Thymus (tissue), 11 donors: ENCODE results near the gene ITGA2B. TPM values are rescaled to one million over a fixed set of nuclear protein-coding genes. Genes with fewer than 3 reads are reported as not detected.
A peak's percentile ranks its signal among the peaks of the same experiment; 100 is the strongest.
"Not testable (repeated sequence)": the region's sequence is repeated elsewhere in the genome, so short reads cannot be mapped to it uniquely, and the experiment has no call there.

Experiments used
- DNase-seq, 9 donors: peaks; one replicate each; pipeline ENCODE4 v3.0.0-alpha.2; 2013; ENCODE audit warnings: low spot score in 9 of 9, low read depth in 6 of 9, missing footprints in 1 of 9
- H3K27ac ChIP-seq, 2 donors: one replicate each; pipeline ENCODE4 v1.5.1; 2013; ENCODE audit warnings: control low read depth in 1 of 2, low read depth in 1 of 2, low read length in 1 of 2, mild to moderate bottlenecking in 1 of 2, moderate library complexity in 1 of 2
- H3K27me3 ChIP-seq, 2 donors: one replicate each; pipeline ENCODE4 v1.5.1; 2013; ENCODE audit warnings: low read length in 1 of 2; ENCODE audit not compliant: control insufficient read depth in 2 of 2, insufficient read depth in 1 of 2
- H3K36me3 ChIP-seq, 2 donors: one replicate each; pipeline ENCODE4 v1.5.1; 2013; ENCODE audit warnings: low read length in 1 of 2, mild to moderate bottlenecking in 1 of 2, moderate library complexity in 1 of 2; ENCODE audit not compliant: control insufficient read depth in 2 of 2, insufficient read depth in 2 of 2
- H3K4me1 ChIP-seq, 2 donors: one replicate each; pipeline ENCODE4 v1.5.1; 2013; ENCODE audit warnings: low read length in 2 of 2; ENCODE audit not compliant: control insufficient read depth in 2 of 2, insufficient read depth in 2 of 2
- H3K4me3 ChIP-seq, 2 donors: one replicate each; pipeline ENCODE4 v1.5.1; 2013; ENCODE audit warnings: low read length in 2 of 2, control low read depth in 1 of 2, mild to moderate bottlenecking in 1 of 2
- H3K9me3 ChIP-seq, 2 donors: one replicate each; pipeline ENCODE4 v1.5.1; 2013; ENCODE audit warnings: low read length in 1 of 2, mild to moderate bottlenecking in 1 of 2; ENCODE audit not compliant: control insufficient read depth in 2 of 2, insufficient read depth in 1 of 2
- WGBS: extraction: QIAGEN DNeasy Blood & Tissue Kit; methylation state at CpG from one replicate; pipeline ENCODE4 v1.1.7; 2013; 5-methylcytosine and 5-hydroxymethylcytosine counted together
- polyA plus RNA-seq: library from polyadenylated mRNA; stranded (reverse); fragments of 200-250 nt; gene quantifications from one replicate; pipeline ENCODE4 v1.2.3, GENCODE V29; 2013
- total RNA-seq: library from RNA; stranded (reverse); fragments of 120-200 nt; gene quantifications from one replicate; pipeline ENCODE4 v1.2.4, GENCODE V29; 2013
- donor health status: healthy.

ITGA2B gene
- total and polyA plus RNA-seq, 2 donors: 0.38 to 0.41 TPM

GRCh38 chr17:44376124-44376523, 13.3 kb downstream of the ITGA2B start:
- no peaks in the 10 kb centered on the region for H3K4me1 ChIP-seq
- peaks cover 2 to 63% of the 10 kb centered on the region in 2 donors for H3K27me3 ChIP-seq
- H3K9me3 ChIP-seq: peaks cover 0 to 2% of the 10 kb centered on the region in 2 donors
- no peak overlapping the region for H3K4me3 ChIP-seq
- no peak overlapping the region for H3K27ac ChIP-seq
- H3K36me3 ChIP-seq: no peaks in the 10 kb centered on the region
- peak in 1 of 9 donors; percentile 20 for DNase-seq
- 66% methylated on average over 5 of the region's 5 CpGs for WGBS

DNA sequence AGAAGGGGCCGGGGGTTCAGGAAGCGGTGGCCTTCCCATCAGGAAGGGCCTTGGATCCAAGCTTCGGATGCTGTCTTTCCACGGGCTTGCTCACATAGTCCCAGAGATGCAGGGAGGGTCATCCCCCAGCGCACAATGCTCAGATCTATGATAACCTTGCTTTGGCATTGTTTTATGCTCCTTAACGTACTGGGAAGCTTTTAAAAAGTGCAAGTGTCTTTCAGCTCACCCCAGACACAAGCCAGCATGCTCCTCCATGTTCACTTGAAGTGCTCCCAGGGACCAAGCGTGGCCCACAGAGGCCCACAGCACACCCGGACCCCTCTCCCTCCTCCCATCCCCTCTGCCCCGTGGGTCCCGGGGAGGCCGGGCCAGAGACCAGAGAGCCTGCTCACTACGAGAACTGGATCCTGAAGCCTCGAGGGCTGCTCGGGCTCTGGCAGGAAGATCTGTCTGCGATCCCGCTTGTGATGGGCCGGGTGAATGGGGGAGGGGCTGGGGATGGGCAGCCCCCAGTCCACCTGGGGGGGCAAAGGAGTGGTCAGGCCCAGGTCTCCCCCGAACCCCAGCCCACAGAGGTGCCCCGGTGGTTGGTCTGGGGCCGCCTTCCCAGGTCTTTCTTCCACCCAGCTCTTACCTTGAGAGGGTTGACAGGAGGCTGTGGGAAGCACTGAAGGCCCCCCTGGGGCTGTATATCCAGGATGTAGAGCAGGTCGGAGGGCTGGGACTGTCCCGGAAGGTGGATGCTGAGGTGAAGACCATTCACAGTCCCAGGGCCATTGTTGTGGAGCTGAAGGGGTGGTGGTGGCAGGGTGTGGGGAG, 14.0 kb downstream of the ITGA2B start:
- Histone ChIP-seq H3K36me3 (no peaks in the 10 kb centered on the region), H3K4me3 (no peak overlapping the region), H3K27me3 (peaks cover 2 to 63% of the 10 kb centered on the region in 2 donors), H3K4me1 (no peaks in the 10 kb centered on the region), H3K9me3 (peaks cover 0 to 2% of the 10 kb centered on the region in 2 donors), H3K27ac (no peak overlapping the region)
- no peak for DNase-seq
- WGBS: 66% methylated on average over 22 of the region's 22 CpGs

DNA sequence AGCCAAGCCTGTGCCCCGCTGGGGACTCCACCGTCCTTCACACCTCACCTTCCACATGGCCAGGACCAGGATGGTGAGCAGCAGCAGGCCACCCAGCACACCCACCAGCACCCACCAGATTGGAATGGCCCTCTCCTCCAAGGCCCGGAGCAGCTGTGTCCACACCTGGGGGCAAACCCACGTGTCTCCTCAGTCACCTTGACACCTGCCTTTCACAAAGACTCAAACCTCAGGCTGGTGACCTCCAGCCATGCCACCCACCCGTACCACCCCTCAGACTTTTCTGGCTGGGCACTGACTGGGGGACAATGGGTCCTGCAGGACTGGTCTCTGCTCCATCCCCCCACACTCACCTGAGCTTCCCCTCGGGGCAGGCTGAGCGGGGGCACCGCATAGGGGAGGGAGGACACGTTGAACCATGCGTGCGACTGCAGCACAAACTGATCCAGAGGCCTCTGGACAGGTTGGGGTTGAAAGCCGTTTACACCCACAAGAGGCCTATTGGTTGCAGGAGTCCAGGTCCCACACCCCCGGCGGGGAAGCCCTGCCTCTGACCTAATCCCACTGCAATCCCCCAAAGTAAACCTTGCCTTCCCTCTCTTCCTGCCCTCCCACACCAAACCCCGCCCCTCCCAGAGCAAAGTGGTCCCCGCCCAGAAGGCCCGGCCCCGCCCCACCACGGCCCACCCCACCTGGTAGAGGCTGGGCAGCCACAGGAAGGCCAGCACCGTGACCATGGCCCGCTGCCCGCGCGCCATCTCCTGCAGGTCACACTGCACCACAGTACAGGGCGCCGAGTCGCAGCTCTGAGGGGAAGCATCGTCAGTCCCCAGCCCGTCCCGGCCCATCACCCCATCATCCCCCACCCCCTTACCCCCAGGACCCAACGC, 14.9 kb downstream of the ITGA2B start:
- no peak overlapping the region for H3K4me3 ChIP-seq
- DNase-seq: no peak
- peaks cover 0 to 2% of the 10 kb centered on the region in 2 donors for H3K9me3 ChIP-seq
- WGBS: 49% methylated on average over 31 of the region's 31 CpGs
- no peaks in the 10 kb centered on the region for H3K4me1 ChIP-seq
- no peak overlapping the region for H3K27ac ChIP-seq
- H3K27me3 ChIP-seq: peaks cover 2 to 67% of the 10 kb centered on the region in 2 donors
- no peaks in the 10 kb centered on the region for H3K36me3 ChIP-seq

DNA sequence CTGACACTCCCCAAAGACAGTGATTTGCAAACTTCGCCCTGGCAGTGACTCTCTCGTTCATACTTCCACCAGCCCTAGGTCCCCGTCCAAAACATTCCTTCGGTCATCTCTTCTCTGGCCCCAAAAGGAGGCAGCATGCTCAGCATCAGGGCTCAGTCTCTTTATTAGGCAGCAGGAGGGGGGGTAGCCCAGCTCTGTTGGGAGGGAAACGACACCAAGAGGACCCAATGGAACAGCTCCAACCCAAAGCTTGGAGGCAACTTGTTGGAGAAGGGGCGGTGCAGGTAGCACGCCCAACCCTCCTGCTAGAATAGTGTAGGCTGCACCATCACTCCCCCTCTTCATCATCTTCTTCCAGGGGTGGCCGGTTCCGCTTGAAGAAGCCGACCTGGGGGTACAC, 17.4 kb downstream of the ITGA2B start:
- Histone ChIP-seq H3K36me3 (no peaks in the 10 kb centered on the region), H3K27me3 (peaks cover 2 to 68% of the 10 kb centered on the region in 2 donors), H3K4me1 (no peaks in the 10 kb centered on the region), H3K27ac (no peak overlapping the region), H3K9me3 (no peaks in the 10 kb centered on the region), H3K4me3 (no peak overlapping the region)
- no peak for DNase-seq
- WGBS: 86% methylated on average over 10 of the region's 10 CpGs

- H3K27ac ChIP-seq, H3K36me3 ChIP-seq, DNase-seq, H3K4me1 ChIP-seq, H3K4me3 ChIP-seq, H3K9me3 ChIP-seq: not testable (repeated sequence)
- H3K27me3 ChIP-seq: peaks cover 2 to 63% of the 10 kb centered on the region in 2 donors
- 47% methylated on average over 17 of the region's 17 CpGs for WGBS
Measured at GRCh38 chr17:44369414-44370023, 19.9 kb downstream of the ITGA2B start.

GRCh38 chr17:44368391-44369243, 20.8 kb downstream of the ITGA2B start:
- not testable (repeated sequence) for H3K9me3 ChIP-seq, H3K4me3 ChIP-seq, H3K27ac ChIP-seq, H3K4me1 ChIP-seq, DNase-seq, H3K36me3 ChIP-seq
- WGBS: 97% methylated on average over 42 of the region's 42 CpGs
- peaks cover 4 to 62% of the 10 kb centered on the region in 2 donors for H3K27me3 ChIP-seq

GRCh38 chr17:44367231-44367979, 22.0 kb downstream of the ITGA2B start:
- Histone ChIP-seq H3K27ac (no peak overlapping the region), H3K4me1 (peaks cover 5 to 11% of the 10 kb centered on the region in 2 donors), H3K9me3 (no peaks in the 10 kb centered on the region), H3K27me3 (peaks cover 12 to 63% of the 10 kb centered on the region in 2 donors), H3K4me3 (no peak overlapping the region), H3K36me3 (no peaks in the 10 kb centered on the region)
- DNase-seq: no peak
- 95% methylated on average over 7 of the region's 7 CpGs for WGBS

DNA sequence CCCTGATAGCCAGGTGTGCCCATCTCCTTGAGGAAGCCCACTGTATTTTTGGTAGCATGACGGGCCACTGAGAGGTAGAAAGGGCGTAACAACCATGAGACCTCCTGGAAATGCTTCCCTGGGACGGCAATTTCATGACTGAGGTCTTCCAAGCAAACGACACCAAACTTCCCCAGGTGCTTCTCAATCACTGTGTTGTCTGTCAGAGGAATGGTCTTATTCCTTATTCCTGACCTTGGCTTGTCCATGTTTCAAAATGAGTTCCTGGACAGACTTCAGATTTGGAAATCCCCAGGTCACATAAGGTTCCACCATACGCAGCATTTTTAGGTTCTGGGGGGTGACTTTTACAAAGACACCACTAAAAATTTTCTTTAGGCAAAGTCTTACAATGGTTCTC, 24.4 kb downstream of the ITGA2B start:
- H3K36me3 ChIP-seq, H3K9me3 ChIP-seq, H3K27ac ChIP-seq, H3K4me3 ChIP-seq, DNase-seq: not testable (repeated sequence)
- Histone ChIP-seq H3K27me3 (peaks cover 17 to 66% of the 10 kb centered on the region in 2 donors), H3K4me1 (peaks cover 5 to 19% of the 10 kb centered on the region in 2 donors)
- 97% methylated on average over 5 of the region's 5 CpGs for WGBS
